Esophagus squamous epithelium (tissue), 5 donors: ENCODE measurements around the gene FGF11. TPM values are rescaled to one million over a fixed set of nuclear protein-coding genes. Genes with fewer than 3 reads are reported as not detected.

Experiments
- DNase-seq: peaks from one replicate; lab custom pipeline; 2025; lab: John Stamatoyannopoulos, UW
- H3K27ac ChIP-seq, 4 donors: fragments of 200-600 bp; sonication (generic); one replicate each; pipeline ENCODE4 v1.5.1; 2016 to 2019; ENCODE audit warnings: mild to moderate bottlenecking in 1 of 4
- H3K27me3 ChIP-seq, 4 donors: fragments of 200-600 bp; sonication (generic); 1 replicate in 3 of 4; 2 replicates in 1 of 4; pipeline versions ENCODE4 v1.5.1 to v1.6.0; 2017 to 2021; ENCODE audit warnings: antibody characterized with exemption in 1 of 4
- H3K36me3 ChIP-seq, 3 donors: fragments of 200-600 bp; sonication (generic); one replicate each; pipeline ENCODE4 v1.5.1; 2016 to 2019
- H3K4me1 ChIP-seq, 3 donors: fragments of 200-600 bp; sonication (generic); one replicate each; pipeline ENCODE4 v1.5.1; 2017 to 2019
- H3K4me3 ChIP-seq, 4 donors: fragments of 200-600 bp; sonication (generic); 1 replicate in 3 of 4; 2 replicates in 1 of 4; pipeline ENCODE4 v1.5.1; 2016 to 2019; ENCODE audit warnings: mild to moderate bottlenecking in 2 of 4, moderate library complexity in 1 of 4
- H3K9me3 ChIP-seq, 3 donors: fragments of 200-600 bp; sonication (generic); one replicate each; pipeline ENCODE4 v1.5.1; 2016 to 2019
- POLR2A ChIP-seq, 4 donors: fragments of 450-650 bp; IDR thresholded peaks; one replicate each; pipeline ENCODE4 v1.6.1; 2017; ENCODE audit warnings: antibody characterized with exemption in 4 of 4, mild to moderate bottlenecking in 4 of 4, moderate library complexity in 3 of 4
- WGBS, 2 donors: methylation state at CpG; one replicate each; pipeline ENCODE4 v1.1.5; 2018; 5-methylcytosine and 5-hydroxymethylcytosine counted together
- intact Hi-C: fragments of 100-400 bp; cut with DNase I; formaldehyde crosslinking; loops from one replicate; pipeline ENCODE4 v1.15.0; 2022
- total RNA-seq, 4 donors: library from RNA; depleted of rRNA; stranded (reverse); fragments of >200 nt; gene quantifications; one replicate each; pipeline ENCODE4 v1.1.0, GENCODE V29; 2016
- TF ChIP-seq, protein P1 (sequence below), 6 experiments: fragments of 450-650 bp in 4 of 6; fragments of 200-600 bp in 2 of 6; sonication (generic) in 2 of 6; IDR thresholded peaks; one replicate each; pipeline ENCODE4 v1.5.1; 2016 to 2019; ENCODE audit warnings: antibody characterized with exemption in 6 of 6, mild to moderate bottlenecking in 4 of 6, moderate library complexity in 4 of 6
- donor health status: DM: yes; HTN: yes; CAD: no.

Gene FGF11
- total RNA-seq, 4 donors from 2014 or later, result 2.7 to 18.1 (median 6.1) TPM

DNA sequence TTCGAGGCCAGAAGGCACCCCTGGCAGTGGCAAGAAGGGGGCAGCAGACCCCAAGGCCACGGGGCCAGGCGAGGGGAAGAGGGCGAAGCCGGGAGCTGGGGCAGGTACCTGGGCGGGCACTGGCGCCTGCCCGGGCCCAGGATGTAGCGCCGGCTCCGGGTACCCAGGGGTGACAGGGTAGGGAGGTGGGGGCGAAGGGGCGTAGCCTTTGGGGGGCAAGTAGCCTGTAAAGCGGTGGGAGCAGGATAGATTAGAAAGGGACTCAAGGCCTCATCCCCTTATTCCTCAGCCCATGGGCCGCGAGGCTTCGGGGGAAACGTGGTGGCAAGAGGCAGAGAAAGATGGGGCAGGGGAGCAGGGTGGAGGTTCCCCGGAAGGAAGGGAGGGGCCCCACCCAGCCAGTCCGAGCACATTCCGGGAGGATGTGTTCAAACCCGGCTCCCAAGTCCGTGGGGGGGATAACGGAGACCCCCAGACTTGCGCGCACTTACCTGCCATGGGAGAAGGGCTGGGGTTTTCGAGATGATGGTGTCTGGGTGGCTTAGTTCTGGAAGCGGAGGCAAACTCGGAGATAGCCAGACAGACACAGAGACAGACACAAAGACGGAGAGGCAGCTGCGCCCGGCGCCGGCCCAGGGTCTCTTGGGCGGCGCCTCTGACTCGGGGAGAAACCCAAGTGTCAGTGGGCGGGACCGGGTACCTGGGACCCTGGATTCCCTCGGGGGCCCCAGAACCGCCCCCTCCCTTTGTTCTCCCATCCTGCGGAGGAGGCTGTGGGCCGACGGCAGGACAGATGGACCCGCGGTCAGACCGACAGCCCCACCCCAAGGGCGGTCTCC is 45.5 kb upstream of the FGF11 start:
- Histone ChIP-seq H3K36me3 (peaks cover 14 to 45% (median 14%) of the 10 kb centered on the region in 3 donors), H3K9me3 (no peaks in the 10 kb centered on the region), H3K27me3 (no peaks in the 10 kb centered on the region), H3K4me3 (peak overlapping the region; percentile 75 to 93 (median 86)), H3K4me1 (peaks cover 11 to 32% (median 17%) of the 10 kb centered on the region in 3 donors), H3K27ac (peak overlapping the region; percentile 87 to 97 (median 94))
- no peak for DNase-seq
- intact Hi-C loops, result no loop called here
- 2 to 7% methylated on average over 12 to 21 of the region's 48 CpGs for WGBS, 2 donors
- no peak for TF ChIP-seq POLR2A (IDR thresholded peaks at IDR 0.05)
- TF ChIP-seq, protein P1, sequence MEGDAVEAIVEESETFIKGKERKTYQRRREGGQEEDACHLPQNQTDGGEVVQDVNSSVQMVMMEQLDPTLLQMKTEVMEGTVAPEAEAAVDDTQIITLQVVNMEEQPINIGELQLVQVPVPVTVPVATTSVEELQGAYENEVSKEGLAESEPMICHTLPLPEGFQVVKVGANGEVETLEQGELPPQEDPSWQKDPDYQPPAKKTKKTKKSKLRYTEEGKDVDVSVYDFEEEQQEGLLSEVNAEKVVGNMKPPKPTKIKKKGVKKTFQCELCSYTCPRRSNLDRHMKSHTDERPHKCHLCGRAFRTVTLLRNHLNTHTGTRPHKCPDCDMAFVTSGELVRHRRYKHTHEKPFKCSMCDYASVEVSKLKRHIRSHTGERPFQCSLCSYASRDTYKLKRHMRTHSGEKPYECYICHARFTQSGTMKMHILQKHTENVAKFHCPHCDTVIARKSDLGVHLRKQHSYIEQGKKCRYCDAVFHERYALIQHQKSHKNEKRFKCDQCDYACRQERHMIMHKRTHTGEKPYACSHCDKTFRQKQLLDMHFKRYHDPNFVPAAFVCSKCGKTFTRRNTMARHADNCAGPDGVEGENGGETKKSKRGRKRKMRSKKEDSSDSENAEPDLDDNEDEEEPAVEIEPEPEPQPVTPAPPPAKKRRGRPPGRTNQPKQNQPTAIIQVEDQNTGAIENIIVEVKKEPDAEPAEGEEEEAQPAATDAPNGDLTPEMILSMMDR (IDR thresholded peaks at IDR 0.05), result no peak

- Histone ChIP-seq H3K9me3 (no peaks in the 10 kb centered on the region), H3K4me1 (peaks cover 11 to 32% (median 17%) of the 10 kb centered on the region in 3 donors), H3K27me3 (no peaks in the 10 kb centered on the region), H3K4me3 (peak within 1 kb of the TSS; percentile 75 to 93 (median 86)), H3K36me3 (peaks cover 6 to 37% (median 8%) of the 10 kb centered on the region in 3 donors), H3K27ac (peak within 1 kb of the TSS; percentile 87 to 97 (median 94))
- WGBS, 2 donors, result 0% methylated on average over 6 to 9 of the region's 71 CpGs
- intact Hi-C loops, result no loop called here
- peak in 3 of 4 donors; percentile 23 to 94 (median 85) for TF ChIP-seq POLR2A (IDR thresholded peaks at IDR 0.05)
- TF ChIP-seq, protein P1 (IDR thresholded peaks at IDR 0.05), result peak in 4 of 6 experiments; percentile 17 to 48 (median 35)
- no peak for DNase-seq
Observed at GRCh38 chr17:7394452-7395191, 44.7 kb upstream of the FGF11 start, which contains the start of gene PLSCR3. PLSCR3 (minus strand) TSS chr17:7394525; CDS start chr17:7394110, 415 bp downstream.

DNA sequence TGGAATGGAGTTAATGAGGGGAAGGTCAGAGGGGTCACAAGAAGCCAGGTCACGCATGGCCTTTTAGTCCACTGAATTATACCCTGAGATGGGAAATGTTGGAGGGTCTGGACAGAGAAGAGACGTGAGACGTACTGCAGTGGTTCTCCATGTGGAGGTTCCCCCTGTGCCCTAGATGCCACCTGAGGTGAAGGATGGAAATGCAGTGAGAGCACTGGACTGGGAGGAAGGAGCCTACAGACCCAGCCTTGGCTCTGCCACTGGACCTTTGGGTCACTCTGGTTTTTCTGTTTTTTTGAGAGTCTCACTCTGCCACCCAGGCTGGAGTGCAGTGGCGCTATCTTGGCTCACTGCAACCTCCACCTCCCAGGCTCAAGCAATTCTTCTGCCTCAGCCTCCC is 43.2 kb upstream of the FGF11 start:
- 92 to 93% methylated on average over 3 to 4 of the region's 4 CpGs for WGBS, 2 donors
- Histone ChIP-seq H3K4me1 (peaks cover 11 to 29% (median 17%) of the 10 kb centered on the region in 3 donors), H3K4me3 (no peak overlapping the region), H3K9me3 (no peaks in the 10 kb centered on the region), H3K27me3 (no peaks in the 10 kb centered on the region), H3K36me3 (peaks cover 0 to 22% (median 8%) of the 10 kb centered on the region in 3 donors), H3K27ac (no peak overlapping the region)
- no peak for DNase-seq
- TF ChIP-seq, protein P1 (IDR thresholded peaks at IDR 0.05), result peak in 1 of 6 experiments; percentile 18
- TF ChIP-seq POLR2A (IDR thresholded peaks at IDR 0.05), result no peak
- intact Hi-C loops, result no loop called here

DNA sequence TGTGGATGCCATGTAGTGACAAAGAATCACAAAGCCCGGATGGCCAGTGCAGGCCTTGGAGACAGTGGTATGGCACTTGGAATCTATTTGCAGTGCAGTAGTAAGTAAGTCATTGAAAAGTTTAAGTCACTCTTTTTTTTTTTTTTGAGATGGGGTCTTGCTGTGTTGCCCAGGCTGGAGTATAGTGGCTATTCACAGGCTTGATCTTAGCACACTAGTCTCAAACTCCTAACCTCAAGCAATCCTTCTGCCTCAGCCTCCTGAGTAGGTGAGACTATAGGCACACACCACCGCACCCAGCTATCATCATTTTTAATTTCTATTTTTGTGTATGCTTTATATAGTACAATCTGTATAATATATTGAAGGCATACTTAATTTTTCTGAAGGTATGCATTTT is 40.7 kb upstream of the FGF11 start:
- no peaks in the 10 kb centered on the region for H3K9me3 ChIP-seq
- no peak overlapping the region for H3K27ac ChIP-seq
- WGBS, 2 donors, result 82 to 89% methylated on average over 2 of the region's 2 CpGs
- TF ChIP-seq, protein P1 (IDR thresholded peaks at IDR 0.05), result no peak
- TF ChIP-seq POLR2A (IDR thresholded peaks at IDR 0.05), result no peak
- peaks cover 19 to 36% (median 19%) of the 10 kb centered on the region in 3 donors for H3K4me1 ChIP-seq
- no peak overlapping the region for H3K4me3 ChIP-seq
- no peaks in the 10 kb centered on the region for H3K27me3 ChIP-seq
- intact Hi-C loops, result no loop called here
- DNase-seq, result no peak
- H3K36me3 ChIP-seq, result no peaks in the 10 kb centered on the region
